ENCODE data around the gene RMP24. TPM values are rescaled to one million over a fixed set of nuclear protein-coding genes. Genes with fewer than 3 reads are reported as not detected.

Gene RMP24

Small RNAs within 50 kb of the gene (microRNA-seq; reads per million reads assigned to microRNA genes)
- gene MIR3929 (ENCODE audit: borderline microRNAs expressed) = not detected

Other genes starting within 250 kb of the RMP24 start
- 10 to 100 TPM; 90.5 to 97.7 TPM for gene RPRD1A, start 94.9 kb downstream of the RMP24 start, total RNA-seq
- gene SLC39A6, start 156.7 kb downstream of the RMP24 start, total RNA-seq = 10 to 100 TPM; 25.7 to 34.1 TPM
- 100 to 1,000 TPM; 125 to 129 TPM for gene ELP2, start 157.2 kb downstream of the RMP24 start, total RNA-seq
- 1 to 10 TPM in 1 of 2 donors, under 1 TPM in 1; 0.51 to 1.4 TPM for gene MOCOS, start 214.8 kb downstream of the RMP24 start, total RNA-seq

All from endodermal cell (in vitro differentiated cells).